Measurements from ENCODE around the gene APOH. TPM values are rescaled to one million over a fixed set of nuclear protein-coding genes. Genes with fewer than 3 reads are reported as not detected.
A peak's percentile ranks its signal among the peaks of the same experiment; 100 is the strongest.
"Not testable (repeated sequence)": the region's sequence is repeated elsewhere in the genome, so short reads cannot be mapped to it uniquely, and the experiment has no call there.

Gene APOH
- total and polyA plus RNA-seq, 5 experiments from 2014 or later: not detected

DNA sequence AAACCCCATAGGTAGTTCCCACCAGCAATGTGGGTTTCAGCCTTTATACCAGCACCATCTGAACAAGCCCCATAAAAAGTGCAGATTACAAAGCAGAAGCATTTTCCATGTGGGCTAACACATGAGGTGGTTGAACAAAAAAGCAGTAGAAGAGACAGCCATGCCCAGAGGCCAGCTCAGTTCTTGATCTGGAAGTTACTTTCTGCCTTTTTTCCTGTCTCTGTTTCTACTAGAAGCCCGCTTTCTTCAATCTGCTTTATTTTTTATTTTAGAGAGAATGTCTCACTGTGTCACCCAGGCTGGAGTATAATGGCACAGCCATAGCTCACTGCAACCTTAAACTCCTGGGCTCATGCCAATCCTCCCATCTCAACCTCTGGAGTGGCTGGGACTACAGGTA lies 31.5 kb upstream of the APOH start:
- H3K36me3 Mint-ChIP-seq: peaks cover 0 to 10% (median 0%) of the 10 kb centered on the region in 3 donors
- peaks cover 5 to 22% (median 11%) of the 10 kb centered on the region in 4 donors for H3K4me1 Mint-ChIP-seq
- H3K27ac Mint-ChIP-seq: peak overlapping the region in 2 of 10 donors; percentile 43 to 82
- no peak for DNase-seq
- peaks cover 0 to 3% (median 0%) of the 10 kb centered on the region in 5 donors for H3K27me3 Mint-ChIP-seq
- ATAC-seq: no peak
- H3K4me3 Mint-ChIP-seq: no peak overlapping the region
- peaks cover 0 to 13% (median 3%) of the 10 kb centered on the region in 9 donors for H3K9me3 Mint-ChIP-seq
- POLR2A ChIA-PET: no interaction called here

DNA sequence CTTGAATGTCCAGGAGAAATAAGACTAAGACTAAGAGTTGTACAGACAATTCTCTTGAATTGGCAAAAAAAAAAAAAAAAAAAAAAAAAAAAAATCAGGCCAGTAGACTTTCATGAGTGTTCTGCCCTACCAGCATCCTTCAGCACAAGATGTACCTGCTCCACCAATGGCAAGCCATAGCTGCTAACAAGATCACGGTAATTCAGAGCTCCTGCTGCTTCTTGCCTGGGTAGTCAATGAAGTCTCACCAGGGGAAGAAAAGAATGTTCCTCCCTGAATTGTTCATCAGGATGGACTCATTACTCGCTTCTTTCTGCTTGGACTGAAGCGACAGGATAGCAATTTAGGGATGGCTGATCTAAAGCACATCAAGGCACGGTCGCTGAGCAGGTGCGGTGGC lies 31.1 kb upstream of the APOH start:
- ATAC-seq: no peak
- Mint-ChIP-seq H3K4me3 (no peak overlapping the region), H3K27ac (peak overlapping the region in 3 of 10 donors; percentile 16 to 29 (median 27)), H3K9me3 (peaks cover 0 to 13% (median 3%) of the 10 kb centered on the region in 9 donors), H3K36me3 (peaks cover 0 to 10% (median 0%) of the 10 kb centered on the region in 3 donors), H3K4me1 (peaks cover 9 to 26% (median 15%) of the 10 kb centered on the region in 4 donors), H3K27me3 (peaks cover 0 to 3% (median 0%) of the 10 kb centered on the region in 5 donors)
- POLR2A ChIA-PET: interaction anchor here (0.6 to 1.0 kb wide), 2 partner anchors 15 to 47 kb away, joined by 3 to 4 read pairs; no protein-coding TSS in a partner anchor
- DNase-seq: no peak

DNA sequence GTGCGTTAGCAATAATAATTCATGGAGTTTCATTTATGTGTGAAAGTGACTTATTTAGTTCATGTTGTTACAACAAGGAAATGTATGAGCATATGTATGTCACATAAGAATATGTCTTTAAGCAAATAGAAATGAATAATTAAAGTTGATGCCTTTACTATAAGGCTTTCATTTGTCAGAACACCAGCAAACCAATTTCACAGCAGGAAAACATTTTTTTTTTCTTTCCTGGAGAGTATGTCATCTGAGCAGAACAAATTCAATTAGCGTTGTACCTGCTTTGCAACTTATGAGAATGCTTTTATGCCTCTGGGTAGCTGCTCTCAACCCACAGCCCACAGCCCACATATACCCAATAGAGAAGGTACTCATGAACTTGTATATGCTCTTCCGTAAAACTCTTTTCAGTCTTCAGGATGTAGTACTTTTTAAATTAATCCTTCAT lies 26.3 kb upstream of the APOH start:
- H3K27ac Mint-ChIP-seq: peak overlapping the region; percentile 70 to 92 (median 84)
- DNase-seq: peak in 6 of 10 donors; percentile 5 to 54 (median 18)
- H3K4me3 Mint-ChIP-seq: peak overlapping the region; percentile 38 to 83 (median 64)
- no peaks in the 10 kb centered on the region for H3K36me3 Mint-ChIP-seq
- no peaks in the 10 kb centered on the region for H3K9me3 Mint-ChIP-seq
- no peaks in the 10 kb centered on the region for H3K27me3 Mint-ChIP-seq
- peak; percentile 80 to 86 for ATAC-seq
- peaks cover 8 to 23% (median 18%) of the 10 kb centered on the region in 4 donors for H3K4me1 Mint-ChIP-seq
- POLR2A ChIA-PET: interaction anchor here (0.6 to 1.8 kb wide), 6 partner anchors 10 to 174 kb away, joined by 3 to 10 read pairs (median 6); no protein-coding TSS in a partner anchor

DNA sequence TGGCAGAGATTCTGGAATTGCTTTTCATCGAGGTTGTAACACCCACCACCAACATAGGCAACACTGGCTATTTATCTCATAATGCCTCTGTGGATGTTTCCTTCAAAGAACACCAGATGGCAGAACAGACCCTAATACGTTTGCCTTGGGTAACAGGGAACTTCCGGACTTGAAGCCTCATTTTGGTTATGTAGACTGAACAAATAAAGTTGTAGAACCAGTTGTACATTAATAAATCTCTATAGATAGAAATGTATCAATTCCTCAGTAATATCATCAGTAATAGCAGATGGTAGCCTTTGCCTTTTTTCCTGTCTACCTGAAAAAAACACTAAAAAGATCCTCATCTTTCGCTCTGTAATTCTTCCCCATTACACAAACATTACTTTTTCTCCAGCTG lies 25.9 kb upstream of the APOH start:
- Mint-ChIP-seq H3K4me1 (peaks cover 8 to 20% (median 17%) of the 10 kb centered on the region in 4 donors), H3K4me3 (peak overlapping the region; percentile 38 to 83 (median 64)), H3K9me3 (no peaks in the 10 kb centered on the region), H3K27ac (peak overlapping the region; percentile 70 to 92 (median 84)), H3K36me3 (no peaks in the 10 kb centered on the region), H3K27me3 (no peaks in the 10 kb centered on the region)
- POLR2A ChIA-PET: interaction anchor here (0.6 to 1.8 kb wide), 5 partner anchors 9 to 312 kb away, joined by 3 to 9 read pairs (median 5); no protein-coding TSS in a partner anchor
- DNase-seq (peak in 9 of 10 donors; percentile 5 to 77 (median 58)), ATAC-seq (peak; percentile 89 to 95)

DNA sequence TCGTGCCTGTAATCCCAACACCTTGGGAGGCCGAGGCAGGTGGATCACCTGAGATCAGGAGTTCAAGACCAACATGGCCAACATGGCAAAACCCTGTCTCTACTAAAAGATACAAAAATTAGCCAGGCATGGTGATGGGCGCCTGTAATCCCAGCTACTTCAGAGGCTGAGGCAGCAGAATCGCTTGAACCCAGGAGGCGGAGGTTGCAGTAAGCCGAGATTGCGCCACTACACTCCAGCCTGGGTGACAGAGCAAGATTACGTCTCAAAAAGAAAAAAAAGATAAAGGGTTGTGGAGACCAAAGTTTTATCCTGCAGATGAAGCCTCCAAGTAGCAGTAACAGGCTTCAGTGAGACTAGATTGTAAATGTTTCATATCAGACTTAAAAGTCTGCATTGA lies 24.2 kb upstream of the APOH start:
- H3K4me1 Mint-ChIP-seq: peaks cover 8 to 20% (median 17%) of the 10 kb centered on the region in 4 donors
- DNase-seq, H3K27ac Mint-ChIP-seq, H3K9me3 Mint-ChIP-seq, H3K4me3 Mint-ChIP-seq, POLR2A ChIA-PET, ATAC-seq, H3K36me3 Mint-ChIP-seq, H3K27me3 Mint-ChIP-seq: not testable (repeated sequence)

- no peak overlapping the region for H3K4me3 Mint-ChIP-seq
- POLR2A ChIA-PET: no interaction called here
- DNase-seq: no peak
- H3K9me3 Mint-ChIP-seq: no peaks in the 10 kb centered on the region
- H3K27me3 Mint-ChIP-seq: no peaks in the 10 kb centered on the region
- no peak for ATAC-seq
- H3K36me3 Mint-ChIP-seq: no peaks in the 10 kb centered on the region
- H3K4me1 Mint-ChIP-seq: peaks cover 8 to 35% (median 23%) of the 10 kb centered on the region in 4 donors
- H3K27ac Mint-ChIP-seq: peak overlapping the region in 1 of 10 donors; percentile 37
Measured at GRCh38 chr17:66250686-66251085, 21.5 kb upstream of the APOH start.

DNA sequence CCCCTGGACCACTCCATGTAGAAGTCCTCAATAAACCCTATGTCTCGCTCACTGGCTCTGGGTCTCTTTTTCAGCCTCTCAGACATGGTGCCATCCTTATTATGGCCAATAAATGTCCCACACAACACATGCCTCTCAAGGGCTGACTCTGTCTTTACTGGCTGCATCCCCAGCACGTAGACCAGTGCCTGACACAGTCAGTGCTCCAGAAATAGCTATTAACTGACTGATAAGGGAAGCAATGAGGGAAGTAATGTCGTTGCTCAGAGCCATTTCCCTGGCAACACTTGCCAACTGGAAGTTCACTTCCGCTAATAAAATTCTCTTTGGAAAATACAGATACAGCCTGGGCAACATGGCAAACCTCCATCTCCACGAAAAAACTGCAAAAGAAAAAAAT lies 19.1 kb upstream of the APOH start:
- H3K4me1 Mint-ChIP-seq: peaks cover 10 to 40% (median 26%) of the 10 kb centered on the region in 4 donors
- POLR2A ChIA-PET: interaction anchor here (0.7 to 0.9 kb wide), 2 partner anchors 57 to 181 kb away, joined by 3 read pairs; partner anchors contain the start of gene CEP112
- H3K27ac Mint-ChIP-seq: peak overlapping the region in 1 of 10 donors; percentile 53
- ATAC-seq (no peak), DNase-seq (no peak)
- H3K9me3 Mint-ChIP-seq: no peaks in the 10 kb centered on the region
- no peaks in the 10 kb centered on the region for H3K36me3 Mint-ChIP-seq
- H3K27me3 Mint-ChIP-seq: peaks cover 0 to 1% (median 0%) of the 10 kb centered on the region in 5 donors
- H3K4me3 Mint-ChIP-seq: no peak overlapping the region

DNA sequence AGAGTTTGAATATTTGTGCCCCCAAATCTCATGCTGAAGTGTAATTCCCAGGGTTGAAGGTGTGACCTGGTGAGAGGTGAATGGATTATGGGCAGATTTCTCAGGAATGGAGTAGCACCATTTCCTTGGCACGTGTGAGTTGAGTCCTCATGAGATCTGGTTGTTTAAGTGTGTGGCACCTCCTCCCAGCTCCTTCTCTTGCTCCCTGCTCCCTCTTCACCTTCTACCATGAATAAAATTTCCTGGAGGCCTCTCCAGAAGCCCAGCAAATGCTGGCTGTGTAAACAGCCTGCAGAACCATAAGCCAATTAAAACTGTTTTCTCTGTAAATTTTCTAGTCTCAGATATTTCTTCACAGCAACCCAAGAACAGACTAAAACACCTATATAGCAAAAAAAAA lies 12.6 kb upstream of the APOH start:
- peak overlapping the region in 3 of 10 donors; percentile 7 to 55 (median 28) for H3K27ac Mint-ChIP-seq
- H3K36me3 Mint-ChIP-seq: no peaks in the 10 kb centered on the region
- no peaks in the 10 kb centered on the region for H3K9me3 Mint-ChIP-seq
- peaks cover 0 to 9% (median 0%) of the 10 kb centered on the region in 5 donors for H3K27me3 Mint-ChIP-seq
- H3K4me1 Mint-ChIP-seq: peaks cover 10 to 24% (median 22%) of the 10 kb centered on the region in 4 donors
- H3K4me3 Mint-ChIP-seq: no peak overlapping the region
- ATAC-seq: no peak
- POLR2A ChIA-PET: interaction anchor here (0.7 kb wide), 1 partner anchor 455 kb away, joined by 4 read pairs; no protein-coding TSS in a partner anchor
- DNase-seq: no peak

- Mint-ChIP-seq H3K27ac (no peak overlapping the region), H3K9me3 (no peaks in the 10 kb centered on the region), H3K27me3 (peaks cover 0 to 12% (median 0%) of the 10 kb centered on the region in 5 donors), H3K36me3 (no peaks in the 10 kb centered on the region), H3K4me1 (peaks cover 7 to 13% (median 11%) of the 10 kb centered on the region in 4 donors), H3K4me3 (no peak overlapping the region)
- POLR2A ChIA-PET: interaction anchor here (0.7 kb wide), 2 partner anchors 661 to 701 kb away, joined by 3 read pairs; no protein-coding TSS in a partner anchor
- ATAC-seq (no peak), DNase-seq (no peak)
Measured at GRCh38 chr17:66240630-66241029, 11.4 kb upstream of the APOH start.

- no peak for DNase-seq
- Mint-ChIP-seq H3K27ac (no peak overlapping the region), H3K4me1 (peaks cover 4 to 7% (median 6%) of the 10 kb centered on the region in 4 donors), H3K27me3 (peaks cover 0 to 10% (median 0%) of the 10 kb centered on the region in 5 donors), H3K4me3 (no peak overlapping the region), H3K9me3 (no peaks in the 10 kb centered on the region), H3K36me3 (no peaks in the 10 kb centered on the region)
- POLR2A ChIA-PET: interaction anchor here (0.6 to 0.7 kb wide), 3 partner anchors 31 to 701 kb away, joined by 3 read pairs; no protein-coding TSS in a partner anchor
- no peak for ATAC-seq
Measured at GRCh38 chr17:66240013-66240412, 10.8 kb upstream of the APOH start.

- no peak overlapping the region for H3K27ac Mint-ChIP-seq
- peaks cover 0 to 9% (median 0%) of the 10 kb centered on the region in 5 donors for H3K27me3 Mint-ChIP-seq
- no peaks in the 10 kb centered on the region for H3K36me3 Mint-ChIP-seq
- DNase-seq: no peak
- no peak overlapping the region for H3K4me3 Mint-ChIP-seq
- POLR2A ChIA-PET: no interaction called here
- ATAC-seq: no peak
- no peaks in the 10 kb centered on the region for H3K9me3 Mint-ChIP-seq
- peaks cover 5 to 11% (median 8%) of the 10 kb centered on the region in 4 donors for H3K4me1 Mint-ChIP-seq
Measured at GRCh38 chr17:66235377-66235994, 6.3 kb upstream of the APOH start.

- no peak for ATAC-seq
- no peaks in the 10 kb centered on the region for H3K9me3 Mint-ChIP-seq
- no peak for DNase-seq
- H3K36me3 Mint-ChIP-seq: no peaks in the 10 kb centered on the region
- H3K27ac Mint-ChIP-seq: no peak overlapping the region
- POLR2A ChIA-PET: interaction anchor here (0.7 kb wide), 1 partner anchor 11 kb away, joined by 4 read pairs; no protein-coding TSS in a partner anchor
- peaks cover 0 to 11% (median 0%) of the 10 kb centered on the region in 5 donors for H3K27me3 Mint-ChIP-seq
- H3K4me1 Mint-ChIP-seq: peaks cover 5 to 11% (median 8%) of the 10 kb centered on the region in 4 donors
- H3K4me3 Mint-ChIP-seq: no peak overlapping the region
Measured at GRCh38 chr17:66234611-66235010, 5.4 kb upstream of the APOH start.
